Inflammatory macrophage (primary cell): ENCODE results near the gene ALG2.

Experiments
- DNase-seq, 2 donors: peaks; one replicate each; pipeline ENCODE4 v3.0.0-alpha.2; 2020 to 2022

The ALG2 gene

GRCh38 chr9:99190597-99191283, 31.0 kb downstream of the ALG2 start:
- no peak for DNase-seq

DNA sequence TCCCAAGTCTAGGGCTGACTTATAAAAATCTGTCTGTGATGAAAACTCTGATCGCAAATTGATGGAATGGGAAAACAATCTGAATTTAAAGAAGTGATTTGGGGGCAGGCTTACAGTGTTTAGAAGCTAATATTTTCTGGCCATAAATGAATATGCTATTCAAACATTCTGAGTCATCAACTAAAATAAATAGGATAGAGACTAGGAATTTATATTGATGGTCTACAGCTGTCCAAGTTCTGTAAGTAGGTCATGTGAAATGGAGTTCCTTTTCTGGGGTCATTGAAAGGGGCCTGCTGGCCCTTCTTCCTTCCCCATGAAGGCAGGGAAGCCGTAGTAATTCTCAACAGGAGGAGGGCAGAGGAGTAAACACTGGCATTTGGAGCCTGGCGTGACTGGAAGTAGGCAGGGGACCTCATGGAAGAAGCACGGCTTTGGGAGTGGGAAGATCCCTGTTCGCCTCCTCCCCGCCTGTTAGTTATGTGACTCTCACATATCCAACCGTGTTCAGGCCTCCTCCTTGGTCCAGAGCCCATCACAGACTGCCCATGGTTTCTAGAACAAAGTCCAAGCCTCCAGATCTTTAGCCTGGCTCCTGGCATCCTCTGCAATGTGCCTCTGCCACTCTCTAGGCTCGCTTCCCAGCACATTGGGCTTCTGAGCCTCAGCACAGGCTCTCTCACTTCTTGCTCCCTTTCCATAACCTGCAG, 31.7 kb downstream of the ALG2 start:
- no peak for DNase-seq

DNA sequence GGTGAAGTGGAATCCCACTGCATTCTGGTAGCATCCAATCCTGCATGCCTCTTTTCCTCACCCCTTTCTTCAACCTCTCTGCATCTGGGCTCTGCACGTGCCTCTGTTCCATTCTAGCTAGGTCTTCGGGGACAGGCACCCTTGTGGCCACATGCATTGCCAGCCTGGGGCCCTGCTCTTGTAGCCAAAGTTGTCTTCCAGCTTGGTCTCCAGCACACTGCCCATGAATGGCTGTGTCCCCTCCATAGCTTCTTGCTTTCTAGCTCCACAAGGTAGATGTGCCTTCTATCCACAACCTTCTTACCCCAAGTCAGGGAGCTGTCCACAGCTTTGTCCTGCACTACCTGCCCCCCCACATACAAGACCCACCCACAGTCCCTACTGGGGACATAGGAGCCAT, 32.6 kb downstream of the ALG2 start:
- no peak for DNase-seq

GRCh38 chr9:99187311-99187710, 34.4 kb downstream of the ALG2 start:
- DNase-seq: peak; percentile 12 to 20

GRCh38 chr9:99185934-99186333, 35.8 kb downstream of the ALG2 start:
- DNase-seq: no peak

DNA sequence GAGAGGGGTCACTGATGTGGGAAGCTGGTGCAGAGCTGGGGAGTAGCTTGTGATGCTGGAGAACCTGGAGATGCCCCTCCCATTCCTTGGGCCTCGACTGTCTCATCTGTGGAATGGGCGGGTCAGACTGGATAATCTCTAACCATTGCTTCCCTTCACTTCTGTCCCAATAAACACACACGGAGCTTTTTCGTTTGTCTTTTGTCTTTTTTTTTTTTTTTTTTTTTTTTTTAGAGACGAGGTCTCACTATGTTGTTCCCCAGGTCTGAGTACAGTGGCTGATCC, 36.5 kb downstream of the ALG2 start:
- no peak for DNase-seq

GRCh38 chr9:99184475-99185347, 37.0 kb downstream of the ALG2 start:
- peak; percentile 80 to 88 for DNase-seq

- DNase-seq: no peak
These were observed 37.6 kb downstream of the ALG2 start for GRCh38 chr9:99184110-99184474.

DNA sequence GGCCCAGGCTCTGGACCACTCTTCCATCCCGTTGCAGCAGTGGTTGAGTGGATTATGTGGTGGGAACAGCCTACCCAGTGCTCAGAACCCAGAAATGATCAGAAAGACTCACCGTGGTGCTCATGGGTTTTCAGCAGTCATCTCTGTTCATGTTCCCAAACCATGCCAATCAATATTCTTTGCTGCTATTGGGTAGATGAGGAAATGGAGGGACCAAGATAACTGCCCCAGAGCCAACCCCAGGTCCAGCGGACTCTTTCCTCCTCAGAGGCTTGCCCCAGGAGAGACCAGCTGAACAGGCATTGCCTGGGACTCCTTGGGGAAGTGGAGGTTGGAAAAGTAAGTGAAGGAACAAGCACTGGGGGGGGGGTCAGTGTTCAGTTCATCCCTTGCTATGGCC, 38.1 kb downstream of the ALG2 start:
- no peak for DNase-seq

DNA sequence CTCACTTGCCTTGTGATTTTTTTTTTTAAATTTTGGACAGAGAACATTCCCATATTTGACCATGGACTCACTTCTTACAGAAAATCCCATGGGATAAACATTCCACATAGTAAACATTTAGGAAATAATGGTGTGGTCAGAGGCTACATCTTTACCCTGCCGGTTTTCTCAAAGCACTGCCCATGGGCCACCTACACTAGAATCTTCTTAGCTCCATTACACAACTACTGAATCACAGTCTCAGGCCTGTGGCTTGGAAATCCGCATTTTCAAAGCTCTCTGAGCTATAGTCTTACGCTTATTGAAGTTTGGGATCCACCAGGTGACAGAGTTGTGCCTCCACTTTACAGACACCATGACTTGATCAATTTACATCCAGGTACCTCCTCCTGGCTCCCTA, 39.4 kb downstream of the ALG2 start:
- peak in 1 of 2 donors; percentile 19 for DNase-seq

GRCh38 chr9:99181621-99182020, 40.1 kb downstream of the ALG2 start:
- DNase-seq: peak; percentile 51 to 75

- no peak for DNase-seq
These were observed 40.5 kb downstream of the ALG2 start for GRCh38 chr9:99181206-99181605.

DNA sequence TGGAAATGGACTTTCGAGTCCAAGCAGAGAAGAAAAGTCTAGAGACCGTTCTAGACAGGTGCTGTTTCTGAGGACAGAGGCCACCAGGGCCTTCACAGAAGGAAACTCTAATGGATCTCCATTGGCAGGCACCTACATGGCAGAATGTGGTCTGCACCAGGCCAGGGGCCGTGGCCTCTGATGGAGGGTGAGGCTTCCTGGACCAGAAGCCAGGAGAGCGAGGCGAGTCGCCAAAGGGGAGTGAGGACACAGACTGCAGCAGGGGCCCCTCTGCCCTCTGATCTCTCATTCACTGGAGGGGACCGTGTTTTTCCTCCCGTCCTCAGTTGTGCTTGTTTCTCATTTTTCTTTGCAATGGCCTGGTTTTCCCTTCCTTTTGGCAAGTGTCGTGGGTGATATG, 41.1 kb downstream of the ALG2 start:
- no peak for DNase-seq

GRCh38 chr9:99180199-99180598, 41.5 kb downstream of the ALG2 start:
- no peak for DNase-seq

- DNase-seq: no peak
These were observed 42.5 kb downstream of the ALG2 start for GRCh38 chr9:99178912-99179872.

- no peak for DNase-seq
These were observed 44.0 kb downstream of the ALG2 start for GRCh38 chr9:99177576-99178366.

GRCh38 chr9:99176527-99177013, 45.2 kb downstream of the ALG2 start:
- DNase-seq: no peak

DNA sequence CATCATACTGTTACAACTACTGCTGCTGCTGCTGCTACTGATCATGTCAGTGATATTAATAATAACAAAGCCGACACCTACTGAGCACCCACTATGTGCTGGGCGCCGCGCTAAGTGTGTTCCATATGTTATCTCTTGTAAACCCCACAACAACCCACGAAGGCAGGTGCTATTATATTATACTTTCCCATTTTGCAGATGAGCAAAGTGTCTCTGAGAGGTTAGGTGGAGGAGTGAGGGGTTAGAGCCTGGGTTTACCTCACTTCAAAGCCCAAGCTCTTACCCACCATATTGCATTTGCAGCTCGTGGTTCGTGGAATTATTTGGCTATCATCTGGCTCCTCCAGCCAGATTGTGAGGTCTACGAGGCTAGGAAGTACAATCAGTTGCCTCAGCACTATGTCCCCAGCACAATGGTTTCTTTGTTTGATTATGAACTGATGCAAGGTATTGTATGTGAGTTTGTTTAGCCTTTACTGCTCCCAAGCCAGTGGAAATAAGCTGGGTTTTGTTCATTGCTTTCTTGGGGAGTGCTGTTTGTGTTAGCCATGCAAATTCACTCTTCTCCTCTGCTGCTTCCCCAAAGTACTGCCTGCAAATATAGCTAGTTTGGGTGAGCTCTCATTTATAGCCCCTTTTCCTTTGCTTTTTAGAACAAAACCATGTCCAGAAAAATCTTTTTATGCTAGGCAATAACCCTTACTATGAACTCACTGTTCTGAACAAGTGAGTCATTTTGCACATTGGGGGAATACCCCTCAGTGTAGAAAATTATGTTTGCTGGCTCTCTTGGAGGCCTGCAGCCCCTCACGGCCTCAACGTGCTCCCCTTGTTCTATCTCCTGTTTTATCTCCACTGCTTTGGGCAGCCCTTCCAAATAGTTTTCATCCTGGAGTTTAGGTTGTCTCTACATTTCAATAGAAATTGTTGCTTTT, 47.9 kb downstream of the ALG2 start:
- DNase-seq: no peak

DNA sequence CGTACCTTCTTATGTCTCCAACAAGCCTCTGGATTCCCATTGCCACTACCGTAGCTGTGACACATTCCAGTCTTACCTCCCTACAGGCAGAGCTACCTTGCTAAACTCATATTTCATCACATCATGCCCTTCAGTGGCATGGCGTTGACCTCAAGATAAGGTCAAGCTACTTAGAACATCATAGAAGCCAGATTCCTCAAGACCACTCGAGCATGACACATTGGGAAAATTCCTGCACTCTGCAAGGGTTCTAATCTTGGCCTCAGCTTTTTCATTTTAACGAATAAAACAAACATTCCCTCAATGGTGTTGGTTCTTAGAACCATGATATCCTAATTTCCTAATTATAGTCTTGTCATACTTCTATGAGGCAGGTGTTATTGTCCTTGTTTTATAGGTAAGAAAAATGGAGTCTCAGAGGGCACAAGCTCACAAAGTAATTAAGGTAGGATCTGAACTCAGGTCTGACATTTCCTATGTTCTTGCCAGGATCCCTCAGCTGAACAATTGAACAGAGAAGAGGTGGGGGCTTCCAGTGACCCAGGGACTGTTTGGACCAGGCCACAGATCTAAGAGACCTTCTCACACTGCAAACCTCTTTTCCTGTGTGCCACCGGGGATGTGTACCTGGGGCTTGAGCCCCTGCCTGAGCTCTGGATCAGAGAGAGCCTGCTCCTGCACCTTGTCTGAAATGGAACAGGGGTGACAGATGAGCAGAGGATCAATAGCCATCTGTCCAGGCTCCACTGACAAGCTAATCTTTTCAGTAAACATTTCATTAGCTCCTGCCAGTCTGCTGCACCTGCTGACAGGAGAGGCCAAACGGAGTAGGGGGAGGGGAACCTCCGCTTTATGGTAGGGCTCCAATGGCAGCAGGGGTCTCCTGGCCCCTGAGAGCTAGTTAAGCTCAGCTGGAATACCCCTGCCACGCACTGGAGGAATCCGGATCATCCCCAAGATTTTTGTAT, 49.3 kb downstream of the ALG2 start:
- DNase-seq: no peak
